ENCODE results near the gene CNN2.
A peak's percentile ranks its signal among the peaks of the same experiment; 100 is the strongest.

The CNN2 gene

DNA sequence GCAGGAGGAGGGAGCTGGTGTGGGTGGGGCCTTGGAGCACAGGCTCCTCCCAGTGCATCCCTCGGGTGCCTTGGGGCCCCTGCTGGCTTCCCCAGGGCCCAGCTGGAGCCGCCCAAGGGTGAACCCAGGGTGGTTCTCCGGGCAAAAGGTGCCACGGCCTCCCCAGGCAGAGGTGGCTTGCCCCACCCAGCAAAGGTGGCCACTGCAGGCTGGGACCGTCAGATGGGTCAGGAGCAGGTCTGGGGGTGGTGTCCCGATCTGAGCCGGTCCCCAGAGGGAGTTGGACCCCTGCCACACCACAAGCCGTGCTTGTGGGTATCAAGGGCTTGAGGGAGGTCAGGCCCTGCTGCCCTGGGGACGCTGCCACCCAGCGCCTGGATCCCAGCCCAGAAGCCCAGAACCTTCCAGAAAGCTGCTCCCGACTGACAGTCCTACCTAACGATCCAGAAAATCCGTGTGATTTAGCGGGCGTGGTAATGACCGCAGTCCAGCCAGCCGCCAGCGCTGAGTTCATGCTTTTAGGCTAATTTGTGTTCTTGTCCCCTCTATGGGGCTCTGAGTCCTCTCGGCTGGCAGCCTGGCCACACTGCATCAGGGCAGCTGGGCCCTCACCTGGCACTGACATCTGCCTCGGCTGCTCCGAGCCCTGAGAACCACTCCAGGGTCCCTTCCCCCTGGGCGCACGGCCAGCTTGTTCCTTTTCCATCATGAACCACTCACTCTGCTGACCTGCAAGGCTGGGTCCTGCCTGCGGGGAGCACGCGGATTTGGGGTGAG, 31.2 kb upstream of the CNN2 start:
- DNase-seq (ENCODE audit: low read depth in 2 of 2, low spot score in 1 of 2), result no peak

- peak in 1 of 2 donors; percentile 64 for DNase-seq (ENCODE audit: low read depth in 2 of 2, low spot score in 1 of 2)
Observed at GRCh38 chr19:996051-996838, 30.2 kb upstream of the CNN2 start.

- no peak for DNase-seq (ENCODE audit: low read depth in 2 of 2, low spot score in 1 of 2)
Observed at GRCh38 chr19:998064-998463, 28.3 kb upstream of the CNN2 start.

DNA sequence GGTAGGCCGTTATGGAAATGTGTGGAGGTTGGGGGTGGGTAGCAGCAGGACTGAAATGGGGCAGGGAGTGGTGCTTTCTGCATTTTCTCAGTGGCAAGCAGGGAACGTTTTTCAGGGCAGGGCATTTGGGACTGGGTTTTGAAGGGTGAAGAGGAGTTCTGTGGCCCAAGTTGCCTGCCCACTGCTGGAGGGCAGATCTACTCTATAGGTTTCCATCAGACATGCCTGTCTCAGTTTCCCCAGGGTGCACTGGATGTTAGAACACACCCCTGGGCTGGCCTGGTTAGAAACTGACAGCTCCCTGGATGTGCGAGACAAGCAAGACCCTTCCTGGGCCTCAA, 27.1 kb upstream of the CNN2 start:
- DNase-seq (ENCODE audit: low read depth in 2 of 2, low spot score in 1 of 2), result no peak

DNA sequence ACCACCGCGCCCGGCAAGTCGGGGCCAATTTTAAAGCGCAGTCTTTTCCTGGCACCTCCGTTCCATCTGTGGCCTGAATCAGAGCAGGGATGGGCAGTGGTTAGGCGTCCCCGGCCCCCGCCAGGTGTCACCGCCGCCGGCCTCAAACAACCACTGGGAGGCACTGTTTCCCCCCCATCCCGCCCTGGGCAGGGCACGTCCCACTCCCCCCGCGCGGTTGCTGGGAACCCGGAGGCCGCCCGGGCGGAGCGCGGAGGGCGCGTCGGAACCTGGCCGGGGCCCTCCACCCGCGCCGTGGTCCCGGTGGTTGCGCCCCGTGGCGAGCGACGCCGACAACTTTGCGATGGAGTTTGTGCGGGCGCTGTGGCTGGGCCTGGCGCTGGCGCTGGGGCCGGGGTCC, 26.3 kb upstream of the CNN2 start, which contains the start of gene GRIN3B:
Gene GRIN3B (plus strand): TSS at position 325 of the 400 bp plus-strand sequence. CDS start 19 bp downstream, at position 344.
- peak in 1 of 2 donors; percentile 32 for DNase-seq (ENCODE audit: low read depth in 2 of 2, low spot score in 1 of 2)

DNA sequence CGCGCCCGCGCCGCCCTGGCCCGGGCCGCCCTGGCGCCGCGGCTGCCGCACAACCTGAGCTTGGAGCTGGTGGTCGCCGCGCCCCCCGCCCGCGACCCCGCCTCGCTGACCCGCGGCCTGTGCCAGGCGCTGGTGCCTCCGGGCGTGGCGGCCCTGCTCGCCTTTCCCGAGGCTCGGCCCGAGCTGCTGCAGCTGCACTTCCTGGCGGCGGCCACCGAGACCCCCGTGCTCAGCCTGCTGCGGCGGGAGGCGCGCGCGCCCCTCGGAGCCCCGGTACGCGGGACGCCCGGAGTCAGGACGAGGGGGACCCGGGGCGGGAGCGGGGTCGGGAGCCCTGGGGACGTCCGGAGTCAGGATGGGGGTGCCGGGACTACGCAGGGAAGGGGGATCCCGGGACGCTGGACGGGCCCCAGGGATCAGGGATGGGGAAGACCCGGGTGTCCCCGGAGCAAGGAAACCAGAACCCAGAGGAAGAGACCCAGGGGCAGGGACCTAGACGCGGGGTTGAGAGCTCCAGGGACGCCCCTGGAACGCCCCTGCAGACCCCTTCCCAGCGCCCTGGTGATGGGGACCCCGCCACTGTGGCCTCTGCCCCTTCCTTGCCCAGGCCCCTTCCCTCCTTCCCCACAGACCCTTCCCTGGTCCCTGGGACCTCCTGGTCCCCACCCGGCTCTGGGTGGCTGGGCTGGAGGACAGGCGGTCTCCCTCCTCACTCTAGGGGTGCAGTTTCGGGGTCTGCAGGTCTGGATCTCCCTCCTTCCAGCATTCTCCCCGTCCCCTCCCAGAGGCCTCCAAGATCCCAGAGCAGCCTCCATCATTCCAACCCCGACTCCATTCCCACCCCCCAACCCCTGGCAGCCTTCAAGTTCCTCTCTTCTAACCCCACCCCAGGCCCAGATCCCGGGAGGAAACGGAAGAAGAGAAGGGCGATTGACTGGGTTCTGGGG, 25.5 kb upstream of the CNN2 start:
- DNase-seq (ENCODE audit: low read depth in 2 of 2, low spot score in 1 of 2), result no peak

DNA sequence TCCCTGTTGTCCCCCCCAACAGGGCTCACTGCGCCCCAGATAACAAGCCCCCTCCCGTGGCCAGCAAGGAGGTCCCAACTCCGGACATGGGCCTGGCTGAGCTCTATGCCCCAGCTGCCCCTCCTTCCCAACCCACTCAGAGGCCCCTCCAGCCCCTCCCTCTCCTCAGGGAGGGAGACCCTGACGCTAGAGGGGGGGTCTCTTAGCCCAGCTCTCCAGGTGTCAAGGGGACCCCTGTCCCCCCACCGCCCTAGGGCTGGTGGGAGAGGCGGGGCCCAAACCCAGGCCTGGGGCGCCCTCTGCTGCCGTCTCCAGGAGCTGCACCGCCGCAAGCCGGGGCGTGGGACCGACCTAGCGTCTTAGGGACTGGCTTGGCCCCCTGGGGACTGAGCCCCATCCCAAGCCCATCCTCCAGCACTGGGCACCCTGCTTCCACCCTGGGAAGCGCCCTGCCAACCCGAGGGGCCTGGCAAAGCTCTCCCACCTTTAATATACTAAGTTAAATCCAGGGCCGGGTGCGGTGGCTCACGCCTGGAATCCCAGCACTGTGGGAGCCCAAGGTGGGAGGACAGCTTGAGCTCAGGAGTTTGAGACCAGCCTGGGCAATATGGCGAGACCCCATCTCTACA, 24.8 kb upstream of the CNN2 start:
- peak; percentile 30 to 62 for DNase-seq (ENCODE audit: low read depth in 2 of 2, low spot score in 1 of 2)

- DNase-seq (ENCODE audit: low read depth in 2 of 2, low spot score in 1 of 2), result no peak
Observed at GRCh38 chr19:1002600-1002999, 23.8 kb upstream of the CNN2 start.

- DNase-seq (ENCODE audit: low read depth in 2 of 2, low spot score in 1 of 2), result no peak
Observed at GRCh38 chr19:1003283-1003682, 23.1 kb upstream of the CNN2 start.

DNA sequence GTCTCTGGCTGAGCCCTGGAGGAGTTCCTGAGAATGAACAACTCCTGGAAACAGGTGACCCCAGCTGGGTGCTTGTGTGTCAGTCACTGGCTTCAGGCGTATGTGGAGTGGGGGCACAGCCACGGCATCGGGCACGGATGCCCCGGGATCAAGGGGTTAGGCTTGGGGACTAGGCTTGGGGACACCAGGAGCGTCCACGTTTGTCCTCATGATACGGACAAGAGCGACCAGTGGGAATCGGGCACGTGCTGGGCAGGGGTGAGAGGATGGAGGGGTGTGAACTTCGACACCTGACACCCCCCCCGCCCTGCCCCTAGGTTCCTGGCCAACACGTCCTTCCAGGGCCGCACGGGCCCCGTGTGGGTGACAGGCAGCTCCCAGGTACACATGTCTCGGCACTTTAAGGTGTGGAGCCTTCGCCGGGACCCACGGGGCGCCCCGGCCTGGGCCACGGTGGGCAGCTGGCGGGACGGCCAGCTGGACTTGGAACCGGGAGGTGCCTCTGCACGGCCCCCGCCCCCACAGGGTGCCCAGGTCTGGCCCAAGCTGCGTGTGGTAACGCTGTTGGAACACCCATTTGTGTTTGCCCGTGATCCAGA, 22.1 kb upstream of the CNN2 start:
- no peak for DNase-seq (ENCODE audit: low read depth in 2 of 2, low spot score in 1 of 2)

DNA sequence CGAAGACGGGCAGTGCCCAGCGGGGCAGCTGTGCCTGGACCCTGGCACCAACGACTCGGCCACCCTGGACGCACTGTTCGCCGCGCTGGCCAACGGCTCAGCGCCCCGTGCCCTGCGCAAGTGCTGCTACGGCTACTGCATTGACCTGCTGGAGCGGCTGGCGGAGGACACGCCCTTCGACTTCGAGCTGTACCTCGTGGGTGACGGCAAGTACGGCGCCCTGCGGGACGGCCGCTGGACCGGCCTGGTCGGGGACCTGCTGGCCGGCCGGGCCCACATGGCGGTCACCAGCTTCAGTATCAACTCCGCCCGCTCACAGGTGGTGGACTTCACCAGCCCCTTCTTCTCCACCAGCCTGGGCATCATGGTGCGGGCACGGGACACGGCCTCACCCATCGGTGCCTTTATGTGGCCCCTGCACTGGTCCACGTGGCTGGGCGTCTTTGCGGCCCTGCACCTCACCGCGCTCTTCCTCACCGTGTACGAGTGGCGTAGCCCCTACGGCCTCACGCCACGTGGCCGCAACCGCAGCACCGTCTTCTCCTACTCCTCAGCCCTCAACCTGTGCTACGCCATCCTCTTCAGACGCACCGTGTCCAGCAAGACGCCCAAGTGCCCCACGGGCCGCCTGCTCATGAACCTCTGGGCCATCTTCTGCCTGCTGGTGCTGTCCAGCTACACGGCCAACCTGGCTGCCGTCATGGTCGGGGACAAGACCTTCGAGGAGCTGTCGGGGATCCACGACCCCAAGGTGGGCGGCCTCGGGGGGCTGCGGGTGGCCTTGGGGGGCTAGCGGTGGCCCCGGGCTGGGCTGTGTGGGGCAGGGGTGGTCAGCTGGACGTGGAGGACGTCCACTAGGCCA, 21.4 kb upstream of the CNN2 start:
- DNase-seq (ENCODE audit: low read depth in 2 of 2, low spot score in 1 of 2), result no peak

DNA sequence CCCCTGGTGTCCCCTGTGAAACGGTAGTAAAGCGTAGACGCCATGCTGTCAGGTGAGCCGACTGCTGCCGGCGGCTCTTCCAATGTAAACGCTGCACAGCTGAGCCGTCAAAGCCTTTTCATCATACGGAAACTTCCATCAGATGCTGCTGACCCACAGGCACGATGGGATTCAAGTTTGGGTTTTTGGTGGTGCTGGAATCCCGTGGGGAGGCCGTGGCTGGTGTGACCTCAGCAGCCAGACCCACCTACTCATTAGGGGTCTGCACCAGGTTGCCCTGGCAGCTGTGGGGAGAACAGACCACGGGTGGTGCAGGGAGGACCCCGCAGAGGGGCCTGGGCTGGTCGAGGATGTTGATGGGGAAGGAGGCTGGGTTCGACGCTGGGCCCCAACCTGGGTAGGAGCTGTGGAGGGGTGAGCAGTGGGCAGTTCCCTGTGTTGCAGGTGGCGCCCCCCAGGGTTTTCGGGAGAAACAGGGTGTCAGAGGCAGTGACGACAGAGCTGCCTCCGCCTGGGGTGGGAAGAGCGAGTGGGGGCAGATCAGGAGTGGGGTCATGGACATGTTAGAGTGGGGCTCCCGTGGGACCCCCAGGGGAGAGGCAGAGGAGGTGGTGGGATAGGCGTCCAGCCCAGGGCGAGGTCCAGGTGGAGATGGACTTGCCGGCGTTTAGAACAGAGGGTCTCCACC, 19.6 kb upstream of the CNN2 start:
- no peak for DNase-seq (ENCODE audit: low read depth in 2 of 2, low spot score in 1 of 2)

DNA sequence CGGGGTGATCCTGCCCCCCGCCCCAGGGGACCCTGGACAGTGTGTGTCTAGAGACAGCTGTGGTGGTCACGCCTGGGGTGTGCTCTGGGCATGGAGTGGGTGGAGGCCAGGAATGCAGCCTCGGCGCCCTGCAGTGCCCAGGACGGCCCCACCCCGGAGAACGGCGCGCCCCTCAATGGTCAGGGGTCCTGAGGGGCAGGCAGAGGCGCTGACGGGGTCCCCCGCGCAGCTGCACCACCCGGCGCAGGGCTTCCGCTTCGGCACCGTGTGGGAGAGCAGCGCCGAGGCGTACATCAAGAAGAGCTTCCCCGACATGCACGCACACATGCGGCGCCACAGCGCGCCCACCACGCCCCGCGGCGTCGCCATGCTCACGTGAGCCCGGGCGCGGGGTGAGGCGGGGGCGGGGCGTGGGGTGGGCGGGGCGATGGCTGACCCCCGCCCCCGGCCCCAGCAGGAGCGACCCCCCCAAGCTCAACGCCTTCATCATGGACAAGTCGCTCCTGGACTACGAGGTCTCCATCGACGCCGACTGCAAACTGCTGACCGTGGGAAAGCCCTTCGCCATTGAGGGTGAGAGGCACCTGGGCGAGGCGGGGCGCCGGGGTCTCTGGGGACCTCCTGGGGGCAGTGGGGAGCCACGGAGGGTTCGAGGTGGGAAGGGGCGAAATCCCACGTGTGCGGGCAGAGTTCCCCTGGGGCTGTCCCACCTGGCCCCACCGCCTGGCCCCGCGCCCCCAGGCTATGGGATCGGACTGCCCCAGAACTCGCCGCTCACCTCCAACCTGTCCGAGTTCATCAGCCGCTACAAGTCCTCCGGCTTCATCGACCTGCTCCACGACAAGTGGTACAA, 18.8 kb upstream of the CNN2 start:
- no peak for DNase-seq (ENCODE audit: low read depth in 2 of 2, low spot score in 1 of 2)

- DNase-seq (ENCODE audit: low read depth in 2 of 2, low spot score in 1 of 2), result no peak
Observed at GRCh38 chr19:1008268-1009040, 18.0 kb upstream of the CNN2 start.

- DNase-seq (ENCODE audit: low read depth in 2 of 2, low spot score in 1 of 2), result no peak
Observed at GRCh38 chr19:1009041-1009980, 17.1 kb upstream of the CNN2 start.

DNA sequence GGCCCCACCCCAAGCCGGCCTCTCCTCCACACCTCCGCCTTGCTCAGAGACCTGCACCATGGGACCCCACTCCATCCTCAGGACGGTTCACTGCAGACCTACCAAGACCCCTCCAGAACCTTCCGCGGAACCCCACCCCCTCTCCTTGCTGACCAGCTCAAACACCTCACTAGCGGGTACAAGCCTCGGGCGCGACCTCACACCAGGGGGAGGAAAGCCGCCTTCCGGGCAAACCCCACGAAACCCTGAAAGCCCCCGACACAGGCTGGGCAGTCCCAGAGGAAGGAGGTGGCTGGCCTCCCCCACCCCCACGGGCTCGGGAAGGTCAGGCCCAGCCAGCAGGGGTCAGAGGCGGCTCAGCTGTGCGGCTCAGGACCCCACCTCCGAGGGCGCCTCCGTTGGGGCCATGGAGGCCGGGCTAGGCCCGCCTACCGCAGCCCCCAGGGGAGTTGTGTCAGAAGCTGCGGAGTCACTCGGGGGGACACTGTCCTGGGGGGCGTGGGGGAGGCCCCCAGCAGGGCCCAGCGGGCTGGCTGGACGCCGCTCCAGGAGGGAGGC, 16.3 kb upstream of the CNN2 start:
- no peak for DNase-seq (ENCODE audit: low read depth in 2 of 2, low spot score in 1 of 2)
